HG03066 (cell line): ENCODE measurements around the gene GNRHR.
A peak's percentile ranks its signal among the peaks of the same experiment; 100 is the strongest.

Experiments
- ATAC-seq: cut with Tn5 transposase; IDR thresholded peaks from one replicate; pipeline ENCODE4 v1.9.1; 2021; ENCODE audit warnings: low read depth; ENCODE audit not compliant: unreplicated experiment

The GNRHR gene

GRCh38 chr4:67701517-67701850 lies 52.7 kb downstream of the GNRHR start:
- ATAC-seq: peak; percentile 16

- ATAC-seq: peak; percentile 99
Observed at GRCh38 chr4:67700738-67701516, 53.3 kb downstream of the GNRHR start, which contains the start of gene UBA6. UBA6 (minus strand) TSS chr4:67701155; CDS start chr4:67701119, 36 bp downstream.

- peak; percentile 2 for ATAC-seq
Observed at GRCh38 chr4:67700116-67700737, 54.0 kb downstream of the GNRHR start.

- no peak for ATAC-seq
Observed at GRCh38 chr4:67699603-67700002, 54.6 kb downstream of the GNRHR start.

- no peak for ATAC-seq
Observed at GRCh38 chr4:67697860-67698687, 56.1 kb downstream of the GNRHR start.

- no peak for ATAC-seq
Observed at GRCh38 chr4:67696061-67696460, 58.1 kb downstream of the GNRHR start.

GRCh38 chr4:67694662-67695061 lies 59.5 kb downstream of the GNRHR start:
- no peak for ATAC-seq

GRCh38 chr4:67691328-67691727 lies 62.9 kb downstream of the GNRHR start:
- no peak for ATAC-seq
